Esophagus (tissue), 2 donors: ENCODE data around the gene EVC2. TPM values are rescaled to one million over a fixed set of nuclear protein-coding genes. Genes with fewer than 3 reads are reported as not detected.
A peak's percentile ranks its signal among the peaks of the same experiment; 100 is the strongest.

Experiments used
- H3K27ac ChIP-seq, 2 donors: one replicate each; pipeline ENCODE4 v1.5.1; 2013; ENCODE audit warnings: low read depth in 2 of 2, mild to moderate bottlenecking in 2 of 2, inconsistent platforms in 1 of 2, low read length in 1 of 2, moderate library complexity in 1 of 2
- H3K27me3 ChIP-seq, 2 donors: one replicate each; pipeline ENCODE4 v1.6.1; 2013; ENCODE audit warnings: low read length in 2 of 2, control low read depth in 1 of 2, mild to moderate bottlenecking in 1 of 2; ENCODE audit not compliant: insufficient read depth in 2 of 2, control insufficient read depth in 1 of 2
- H3K36me3 ChIP-seq, 2 donors: one replicate each; pipeline ENCODE4 v1.6.1; 2013; ENCODE audit warnings: low read length in 1 of 2; ENCODE audit not compliant: control insufficient read depth in 2 of 2, insufficient read depth in 2 of 2
- H3K4me1 ChIP-seq, 2 donors: one replicate each; pipeline ENCODE4 v1.6.1; 2013; ENCODE audit warnings: low read length in 1 of 2; ENCODE audit not compliant: control insufficient read depth in 2 of 2, insufficient read depth in 2 of 2
- H3K4me3 ChIP-seq, 2 donors: one replicate each; pipeline ENCODE4 v1.5.1; 2013; ENCODE audit warnings: low read length in 2 of 2, mild to moderate bottlenecking in 2 of 2, low read depth in 1 of 2, moderate library complexity in 1 of 2
- H3K9me3 ChIP-seq, 2 donors: one replicate each; pipeline ENCODE4 v1.6.1; 2013; ENCODE audit warnings: mild to moderate bottlenecking in 2 of 2, low read depth in 1 of 2, low read length in 1 of 2, moderate library complexity in 1 of 2; ENCODE audit not compliant: control insufficient read depth in 2 of 2, insufficient read depth in 1 of 2
- WGBS, 2 donors: extraction: QIAGEN DNeasy Blood & Tissue Kit; methylation state at CpG; one replicate each; pipeline ENCODE4 v1.1.7; 2013; 5-methylcytosine and 5-hydroxymethylcytosine counted together
- polyA plus RNA-seq, 2 donors: library from polyadenylated mRNA; stranded (reverse); fragments of 200-250 nt; gene quantifications; one replicate each; pipeline ENCODE4 v1.2.3, GENCODE V29; 2013
- donor health status: healthy with polysubstance abuse.
- donor health status: Bipolar disorder and iron deficiency.

EVC2 gene
- polyA plus RNA-seq, 2 donors, result 1.6 to 2.0 TPM

- H3K27me3 ChIP-seq, result no peaks in the 10 kb centered on the region
- no peaks in the 10 kb centered on the region for H3K9me3 ChIP-seq
- WGBS, 2 donors, result 69 to 73% methylated on average over 2 of the region's 2 CpGs
Observed at GRCh38 chr4:5715357-5715756, 7.0 kb upstream of the EVC2 start.

GRCh38 chr4:5713861-5714260 is 5.5 kb upstream of the EVC2 start:
- Histone ChIP-seq H3K4me3 (no peak overlapping the region), H3K9me3 (no peaks in the 10 kb centered on the region), H3K4me1 (peaks cover 4 to 13% of the 10 kb centered on the region in 2 donors), H3K27me3 (no peaks in the 10 kb centered on the region), H3K36me3 (no peaks in the 10 kb centered on the region), H3K27ac (no peak overlapping the region)
- WGBS, 2 donors, result 85 to 92% methylated on average over 6 of the region's 6 CpGs

More at GRCh38 chr4:5715357-5715756, 7.0 kb upstream of the EVC2 start:
- H3K4me1 ChIP-seq, result peaks cover 4 to 13% of the 10 kb centered on the region in 2 donors
- H3K36me3 ChIP-seq, result peaks cover 0 to 2% of the 10 kb centered on the region in 2 donors
- no peak overlapping the region for H3K4me3 ChIP-seq
- H3K27ac ChIP-seq, result no peak overlapping the region

GRCh38 chr4:5712931-5713330 is 4.6 kb upstream of the EVC2 start:
- H3K27ac ChIP-seq, result no peak overlapping the region
- 86 to 90% methylated on average over 3 of the region's 3 CpGs for WGBS, 2 donors
- no peaks in the 10 kb centered on the region for H3K36me3 ChIP-seq
- H3K4me1 ChIP-seq, result peaks cover 4 to 13% of the 10 kb centered on the region in 2 donors
- no peak overlapping the region for H3K4me3 ChIP-seq
- no peaks in the 10 kb centered on the region for H3K27me3 ChIP-seq
- H3K9me3 ChIP-seq, result no peaks in the 10 kb centered on the region

GRCh38 chr4:5712517-5712916 is 4.2 kb upstream of the EVC2 start:
- Histone ChIP-seq H3K4me1 (peaks cover 7 to 16% of the 10 kb centered on the region in 2 donors), H3K9me3 (no peaks in the 10 kb centered on the region), H3K4me3 (no peak overlapping the region), H3K27ac (no peak overlapping the region), H3K36me3 (no peaks in the 10 kb centered on the region), H3K27me3 (no peaks in the 10 kb centered on the region)
- WGBS, 2 donors, result 75 to 78% methylated on average over 7 of the region's 7 CpGs

GRCh38 chr4:5711479-5712184 is 3.3 kb upstream of the EVC2 start:
- H3K27me3 ChIP-seq, result no peaks in the 10 kb centered on the region
- no peaks in the 10 kb centered on the region for H3K36me3 ChIP-seq
- peak overlapping the region; percentile 59 to 62 for H3K4me3 ChIP-seq
- peaks cover 11 to 23% of the 10 kb centered on the region in 2 donors for H3K4me1 ChIP-seq
- WGBS, 2 donors, result 13 to 27% methylated on average over 25 to 52 of the region's 52 CpGs
- H3K9me3 ChIP-seq, result no peaks in the 10 kb centered on the region
- peak overlapping the region; percentile 58 to 70 for H3K27ac ChIP-seq

GRCh38 chr4:5710961-5711478 is 2.7 kb upstream of the EVC2 start, which contains the start of gene EVC:
Gene EVC (plus strand): TSS chr4:5711201. CDS start chr4:5711381, 180 bp downstream.
- peaks cover 11 to 24% of the 10 kb centered on the region in 2 donors for H3K4me1 ChIP-seq
- no peaks in the 10 kb centered on the region for H3K9me3 ChIP-seq
- peak within 1 kb of the TSS; percentile 59 to 62 for H3K4me3 ChIP-seq
- WGBS, 2 donors, result 1% methylated on average over 45 to 49 of the region's 49 CpGs
- no peaks in the 10 kb centered on the region for H3K36me3 ChIP-seq
- H3K27ac ChIP-seq, result peak within 1 kb of the TSS; percentile 70 to 74
- no peaks in the 10 kb centered on the region for H3K27me3 ChIP-seq

GRCh38 chr4:5710065-5710960 is 2.0 kb upstream of the EVC2 start:
- no peaks in the 10 kb centered on the region for H3K27me3 ChIP-seq
- WGBS, 2 donors, result 17 to 20% methylated on average over 13 of the region's 13 CpGs
- peak overlapping the region; percentile 59 to 62 for H3K4me3 ChIP-seq
- no peaks in the 10 kb centered on the region for H3K36me3 ChIP-seq
- peaks cover 11 to 24% of the 10 kb centered on the region in 2 donors for H3K4me1 ChIP-seq
- peak overlapping the region; percentile 70 to 74 for H3K27ac ChIP-seq
- no peaks in the 10 kb centered on the region for H3K9me3 ChIP-seq

GRCh38 chr4:5709207-5709575 is 832 bp upstream of the EVC2 start:
- Histone ChIP-seq H3K4me3 (peak overlapping the region in 1 of 2 donors; percentile 59), H3K27me3 (no peaks in the 10 kb centered on the region), H3K36me3 (no peaks in the 10 kb centered on the region), H3K4me1 (peaks cover 11 to 24% of the 10 kb centered on the region in 2 donors), H3K9me3 (no peaks in the 10 kb centered on the region), H3K27ac (peak overlapping the region; percentile 44 to 82)
- WGBS, 2 donors, result 71 to 73% methylated on average over 8 of the region's 8 CpGs

GRCh38 chr4:5707778-5708448 is 446 bp downstream of the EVC2 start:
- peaks cover 0 to 2% of the 10 kb centered on the region in 2 donors for H3K36me3 ChIP-seq
- H3K4me1 ChIP-seq, result peaks cover 11 to 21% of the 10 kb centered on the region in 2 donors
- no peaks in the 10 kb centered on the region for H3K27me3 ChIP-seq
- peak overlapping the region; percentile 44 to 82 for H3K27ac ChIP-seq
- no peaks in the 10 kb centered on the region for H3K9me3 ChIP-seq
- 2 to 3% methylated on average over 41 of the region's 41 CpGs for WGBS, 2 donors
- peak overlapping the region; percentile 59 for H3K4me3 ChIP-seq
